HG03196 (cell line): ENCODE results near the gene DLGAP1.

ENCODE experiments used
- ATAC-seq: cut with Tn5 transposase; IDR thresholded peaks from one replicate; pipeline ENCODE4 v1.9.1; 2021; ENCODE audit not compliant: unreplicated experiment

DLGAP1 gene

DNA sequence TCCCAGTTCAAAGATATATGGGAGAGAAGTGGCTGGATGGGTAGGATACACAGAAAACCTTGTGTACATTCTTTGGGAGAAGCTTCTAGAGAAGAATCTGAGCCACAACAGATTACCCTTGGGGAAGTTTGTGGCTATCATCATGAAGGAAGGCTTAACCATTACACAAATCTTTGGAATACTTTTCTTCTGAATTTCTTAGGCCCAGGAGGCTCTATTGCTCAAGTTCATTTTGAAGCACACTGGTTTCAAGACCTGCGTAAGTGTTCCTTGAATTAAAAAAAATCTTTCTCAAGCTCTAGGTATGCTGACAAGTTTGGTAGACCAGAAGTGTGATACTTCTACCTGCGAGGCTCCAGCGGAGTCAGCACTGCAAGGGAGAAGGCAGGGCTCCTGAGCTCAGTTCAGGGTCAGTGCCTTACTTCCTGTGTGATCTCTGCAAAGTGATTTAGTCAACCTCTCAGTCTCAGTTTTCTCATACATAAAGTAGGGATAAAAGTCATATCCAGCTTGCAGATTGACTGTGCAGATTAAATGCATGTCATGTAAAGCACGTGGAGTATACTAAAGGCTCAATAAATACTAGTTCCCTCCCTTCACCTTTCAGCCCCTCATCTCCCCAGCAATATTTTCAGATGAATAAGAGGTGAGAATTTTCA lies 438.6 kb downstream of the DLGAP1 start:
- ATAC-seq, result no peak

DNA sequence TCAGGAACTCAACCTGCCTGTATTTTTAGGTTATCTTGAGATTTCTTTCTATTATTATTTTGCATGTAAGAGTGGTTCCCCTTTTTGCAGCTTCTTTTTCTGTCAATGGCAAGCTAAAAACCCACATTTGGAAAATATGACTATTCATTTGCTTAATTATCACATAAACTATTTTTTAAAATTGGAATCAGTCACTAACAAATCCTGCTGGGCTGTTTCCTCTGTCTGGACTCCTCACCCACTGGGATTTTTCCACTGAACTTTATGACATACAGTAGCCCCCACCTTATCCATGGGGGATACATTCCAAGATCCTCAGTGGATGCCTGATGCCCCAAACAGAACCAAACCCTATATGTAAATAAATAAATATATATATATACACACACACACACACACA lies 447.3 kb downstream of the DLGAP1 start:
- no peak for ATAC-seq

DNA sequence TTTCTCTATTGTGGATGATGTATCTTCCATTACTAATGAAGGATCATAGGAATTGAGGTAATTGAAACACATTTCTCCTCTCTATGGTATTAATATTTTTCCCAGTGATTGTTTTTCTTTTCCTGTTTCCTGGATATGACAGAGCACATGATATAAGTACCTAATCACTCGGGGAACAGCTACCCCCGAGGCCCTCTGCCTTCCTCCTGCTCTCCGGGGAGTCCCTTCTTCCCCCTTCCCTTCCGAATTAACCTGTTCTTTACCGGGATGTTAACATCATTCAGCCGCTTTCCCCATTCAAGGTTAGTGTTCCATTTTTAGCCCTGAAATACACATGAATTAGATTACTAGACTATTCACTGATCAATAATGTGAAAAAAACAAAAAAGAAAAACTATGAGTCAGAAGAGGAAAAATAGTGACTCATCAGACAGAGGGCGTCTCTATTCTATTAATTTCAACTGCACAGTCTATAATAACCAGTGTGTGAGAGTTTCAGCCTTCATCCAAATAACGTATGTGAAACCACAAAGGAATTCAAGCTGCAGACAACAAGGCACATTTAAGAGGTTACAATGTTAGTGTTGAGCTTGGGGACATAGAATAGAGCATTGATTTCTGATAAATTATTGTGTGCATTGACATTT lies 450.8 kb downstream of the DLGAP1 start:
- no peak for ATAC-seq

DNA sequence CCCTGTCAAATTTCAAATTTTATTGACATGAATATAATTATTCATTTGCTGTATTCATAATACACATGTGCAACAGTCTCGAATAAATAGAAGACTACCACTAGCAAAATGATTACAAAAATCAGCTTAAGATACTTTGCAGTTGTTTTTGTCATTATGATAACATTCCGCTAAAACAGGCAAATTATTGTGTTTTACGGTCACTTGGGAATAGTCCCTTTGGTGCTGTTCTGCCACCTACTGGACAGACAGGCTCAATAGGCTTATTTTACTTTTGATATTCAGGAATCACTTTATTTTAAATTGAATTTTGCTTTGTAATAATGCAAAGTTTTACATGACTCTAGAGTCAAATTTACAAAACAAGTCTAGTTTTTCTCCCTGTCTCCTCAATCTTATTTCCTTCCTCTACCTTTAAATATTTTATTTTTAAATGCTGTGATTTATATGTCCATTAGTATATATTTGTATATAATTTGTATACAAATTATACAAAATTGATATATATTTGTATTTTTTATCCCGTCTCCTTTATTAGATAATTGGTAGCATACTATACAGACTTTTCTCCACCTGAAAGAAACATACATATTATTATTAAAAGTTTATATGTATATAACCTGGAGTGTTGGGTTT lies 456.3 kb downstream of the DLGAP1 start:
- ATAC-seq, result no peak

DNA sequence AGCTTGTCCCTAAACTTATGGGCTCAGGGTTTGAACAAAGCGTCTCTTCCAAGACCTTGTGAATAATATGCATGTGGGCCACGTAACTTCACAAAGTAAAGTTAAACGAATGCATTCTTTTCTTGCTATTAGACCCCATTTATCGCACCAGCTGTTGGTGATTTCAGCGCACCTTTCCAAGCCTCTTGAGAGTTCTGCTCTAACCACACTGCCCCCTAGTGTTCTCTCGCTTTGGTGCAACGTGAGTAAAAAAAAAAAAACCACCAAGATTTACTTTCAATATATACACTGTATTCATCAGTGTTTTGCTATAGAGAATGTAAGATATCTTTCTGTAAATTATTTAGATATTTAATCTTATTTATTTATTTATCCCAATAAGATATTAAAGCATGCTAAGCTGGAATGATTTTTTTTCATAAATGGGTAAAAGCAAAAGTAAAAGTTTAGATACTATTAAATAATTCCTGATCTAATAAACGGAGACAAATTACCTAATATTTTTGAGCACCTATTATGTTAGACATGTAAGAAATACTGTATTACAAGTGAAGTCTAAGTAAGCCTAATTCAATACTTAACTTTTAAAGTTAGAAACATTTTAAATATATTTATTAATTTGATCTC lies 459.5 kb downstream of the DLGAP1 start:
- peak; percentile 73 for ATAC-seq

DNA sequence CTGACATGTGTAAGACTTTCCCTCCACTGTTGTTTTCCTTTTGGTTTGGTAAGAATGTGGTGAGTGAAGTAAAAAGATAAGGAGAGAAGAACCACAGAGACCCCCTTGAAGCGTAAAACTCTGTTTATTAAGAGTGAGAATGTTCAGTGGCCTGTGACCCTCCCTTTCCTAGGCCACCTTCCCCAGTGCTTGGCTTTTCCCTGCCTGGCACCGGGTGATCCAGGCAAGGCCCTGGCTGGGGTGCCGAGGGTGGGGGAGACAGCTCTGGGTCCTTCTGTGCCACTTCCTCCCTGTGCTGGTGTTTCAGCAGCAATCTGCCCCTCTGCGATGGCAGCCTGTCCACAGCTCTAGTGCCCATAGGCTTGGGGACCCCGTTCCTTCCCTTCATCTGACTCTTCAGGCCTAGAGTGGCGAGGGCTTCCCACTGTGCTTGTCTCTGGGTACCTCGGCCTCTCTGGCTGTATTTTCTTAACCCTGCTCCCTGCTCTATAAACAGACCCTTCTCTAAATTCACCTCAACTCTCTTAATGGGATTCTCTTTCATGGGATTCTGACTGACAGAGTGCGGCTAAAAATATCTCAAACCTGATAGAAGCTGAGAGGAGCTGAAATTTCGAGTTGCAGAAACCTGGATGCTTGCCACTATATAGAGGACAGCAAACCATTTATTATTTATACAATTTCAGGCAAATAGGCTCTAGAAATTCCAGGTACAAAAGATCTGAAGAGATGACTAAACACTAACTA lies 461.0 kb downstream of the DLGAP1 start:
- no peak for ATAC-seq

DNA sequence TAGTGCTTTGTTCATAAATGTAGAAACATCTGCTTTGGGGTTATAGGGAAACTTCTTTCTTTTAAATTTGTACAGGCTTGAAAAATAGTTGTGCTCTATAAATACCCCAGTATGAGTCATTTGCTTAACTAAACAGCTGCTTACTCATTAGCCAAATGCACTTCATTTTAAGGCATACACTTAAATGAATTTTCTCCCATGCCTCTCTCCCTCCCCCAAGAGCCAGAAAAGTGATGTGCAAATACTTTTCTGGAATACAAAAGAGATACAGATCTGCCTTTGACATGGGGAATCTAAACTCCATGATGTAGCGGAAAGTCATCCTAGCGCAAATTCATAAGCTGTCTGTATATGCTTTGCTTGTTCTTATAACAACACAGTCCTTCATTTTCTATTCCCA lies 469.4 kb downstream of the DLGAP1 start:
- ATAC-seq, result no peak

DNA sequence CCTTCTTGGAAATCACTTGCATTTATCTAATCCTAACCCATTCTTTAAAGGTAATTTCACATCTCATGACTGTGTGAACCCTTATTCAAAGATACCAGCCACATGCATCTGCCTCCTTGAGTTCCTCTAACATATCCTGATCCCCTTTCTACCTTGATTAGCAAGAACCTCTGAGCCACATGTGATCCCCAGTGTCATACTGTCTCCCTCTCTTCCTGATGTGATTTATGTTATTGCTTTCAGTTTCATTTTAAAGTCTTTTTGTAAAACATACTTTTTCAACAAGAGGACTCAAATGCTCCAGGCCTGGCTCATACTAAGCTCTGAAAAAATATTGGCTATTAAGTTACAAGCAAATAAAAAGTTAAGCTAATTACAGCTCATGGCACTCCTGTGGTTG lies 470.1 kb downstream of the DLGAP1 start:
- no peak for ATAC-seq

DNA sequence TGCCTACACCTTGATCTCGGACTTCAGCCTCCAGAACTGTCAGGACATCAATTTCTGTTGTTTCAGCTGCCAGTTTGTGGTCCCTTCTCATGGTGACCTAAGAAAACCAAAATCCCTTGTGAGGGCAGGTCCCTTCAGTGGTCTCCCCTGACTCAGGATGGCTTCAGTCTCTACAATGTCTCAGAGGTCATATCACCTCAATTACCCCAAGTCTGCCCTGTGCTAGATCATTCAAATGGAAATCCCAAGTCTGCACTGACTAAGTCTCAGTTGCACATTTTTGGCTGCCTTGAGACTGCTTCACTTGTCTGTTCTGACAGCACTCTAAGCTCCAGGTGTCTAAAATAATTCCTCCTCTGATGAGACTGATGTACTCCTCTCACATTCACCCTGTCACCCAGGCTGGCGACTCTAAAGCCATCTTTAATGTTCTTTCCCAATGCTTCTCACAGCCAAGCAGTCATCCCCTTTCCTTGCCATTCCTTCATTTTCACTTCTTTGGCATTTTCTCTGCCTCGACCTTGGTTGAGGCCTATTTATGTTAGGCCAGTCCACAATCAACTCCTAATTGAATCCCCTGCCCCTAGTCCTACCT lies 470.8 kb downstream of the DLGAP1 start:
- no peak for ATAC-seq

DNA sequence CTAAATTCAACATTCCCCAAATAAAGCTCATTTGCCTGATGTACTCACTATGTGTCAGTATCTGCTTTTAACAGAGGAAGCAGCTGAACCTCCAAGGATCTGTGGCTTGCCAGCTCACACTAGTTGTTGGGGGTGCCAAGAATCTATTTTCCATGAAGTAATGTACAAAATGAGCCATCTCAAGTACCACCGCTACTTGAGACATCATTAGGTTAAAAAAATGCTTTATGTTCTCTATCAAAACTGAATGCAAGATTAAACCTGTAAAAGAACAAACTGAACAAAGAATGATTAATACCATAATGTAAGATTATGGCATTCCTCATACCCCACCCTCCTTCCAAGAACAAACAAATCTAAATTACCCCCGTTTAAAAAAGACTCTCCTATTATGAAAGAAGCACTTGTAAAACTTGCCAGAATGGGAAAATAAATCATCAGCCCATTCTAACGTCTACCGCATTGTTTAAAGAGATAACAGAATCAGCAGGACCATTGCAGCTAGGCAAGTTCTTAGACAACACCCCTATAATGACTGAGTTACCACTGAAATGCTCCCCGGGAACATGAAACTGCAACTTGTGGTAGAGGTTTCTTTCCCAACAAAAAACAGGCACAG lies 471.6 kb downstream of the DLGAP1 start:
- no peak for ATAC-seq

DNA sequence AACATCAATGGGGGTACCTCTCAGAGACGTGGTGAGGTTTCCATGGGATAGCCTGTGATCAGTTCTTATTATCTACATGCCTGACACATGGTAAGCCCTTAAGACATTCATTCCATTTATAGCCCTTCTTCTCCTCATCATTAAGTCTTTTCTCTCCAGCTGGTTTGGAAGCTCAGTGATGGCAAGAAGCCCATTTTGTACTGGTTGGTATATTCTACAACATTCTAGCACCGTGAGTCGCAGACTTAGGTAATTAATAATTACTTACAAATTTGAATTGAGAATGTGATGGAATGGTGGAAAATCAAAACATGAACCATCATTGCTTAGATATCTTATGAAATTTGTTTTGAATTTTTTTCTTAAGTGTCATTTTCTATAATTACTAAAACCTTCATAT lies 472.6 kb downstream of the DLGAP1 start:
- no peak for ATAC-seq

DNA sequence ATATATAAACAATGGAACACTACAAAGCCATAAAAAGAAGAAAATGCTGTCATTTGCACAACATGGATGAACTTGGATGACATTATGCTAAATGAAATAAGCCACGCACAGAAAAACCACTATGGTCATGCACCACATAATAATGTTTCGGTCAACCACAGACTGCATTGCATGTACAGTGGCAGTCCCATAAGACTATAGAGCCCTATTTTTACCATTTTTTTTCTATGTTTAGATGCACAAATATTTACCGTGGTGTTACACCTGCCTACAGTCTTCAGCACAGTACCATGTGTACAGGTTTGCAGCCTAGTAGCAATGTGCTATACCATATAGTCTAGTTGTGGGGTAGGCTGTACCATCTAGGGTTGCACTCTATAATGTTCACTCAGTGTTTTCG lies 476.1 kb downstream of the DLGAP1 start:
- no peak for ATAC-seq

DNA sequence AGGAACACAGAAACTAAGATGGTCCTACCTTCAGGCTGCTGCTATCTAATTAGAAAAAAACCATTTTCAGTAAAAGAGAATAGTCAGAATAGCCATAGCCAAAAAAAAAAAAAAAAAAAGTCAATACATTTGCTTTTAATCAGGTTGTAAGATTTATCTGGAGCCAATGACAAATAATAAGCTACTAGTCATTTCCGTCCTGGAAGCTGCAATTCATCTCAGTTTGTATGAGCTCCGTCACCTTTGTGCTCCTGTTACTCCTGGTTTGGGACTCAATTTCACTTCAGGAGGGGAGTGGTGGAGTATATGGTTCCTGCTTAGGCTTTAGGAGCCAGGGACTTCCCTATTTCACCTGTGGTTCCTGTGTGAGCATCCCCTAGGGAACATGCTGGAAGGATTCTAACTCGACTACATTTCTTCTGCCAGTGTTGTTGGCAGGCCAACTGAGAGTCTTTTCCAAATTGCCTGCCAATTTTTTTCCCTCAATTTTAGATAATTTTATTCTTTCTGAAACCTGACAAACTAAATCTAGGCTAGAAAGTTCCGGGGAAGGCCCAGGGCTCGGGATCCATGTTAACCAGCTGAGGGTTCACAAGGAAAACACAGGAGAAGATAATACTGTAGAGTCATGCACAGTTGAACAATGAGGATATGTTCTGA lies 481.8 kb downstream of the DLGAP1 start:
- no peak for ATAC-seq

DNA sequence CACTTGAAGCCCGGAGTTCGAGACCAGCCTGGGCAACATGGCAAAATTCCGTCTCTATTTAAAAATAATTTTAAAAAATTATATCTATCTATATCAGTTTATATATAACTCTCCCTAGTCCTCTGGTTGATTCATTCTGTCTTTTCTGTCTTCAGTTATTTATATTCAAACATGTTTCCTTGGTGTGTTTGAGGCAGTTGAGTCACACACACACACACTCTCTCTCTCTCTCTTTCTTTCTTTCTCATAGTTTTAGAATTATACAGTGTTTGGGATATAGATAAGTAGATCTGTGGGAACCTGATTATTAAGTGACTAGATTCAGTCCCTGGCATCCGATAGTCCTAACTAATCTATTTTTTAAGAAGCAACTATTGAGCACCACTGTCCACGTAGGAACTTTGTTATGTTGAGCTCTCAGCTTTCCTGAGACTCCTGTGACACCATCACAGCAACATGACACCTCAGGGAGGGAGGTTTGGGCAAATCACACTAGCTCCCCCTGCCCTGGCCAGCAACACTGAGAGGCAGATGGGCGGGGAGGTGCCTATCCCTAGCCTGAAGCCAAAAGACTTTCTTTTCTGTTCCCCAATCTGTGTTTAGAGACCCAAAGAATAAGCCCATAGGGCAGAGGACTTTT lies 482.7 kb downstream of the DLGAP1 start:
- ATAC-seq, result no peak

DNA sequence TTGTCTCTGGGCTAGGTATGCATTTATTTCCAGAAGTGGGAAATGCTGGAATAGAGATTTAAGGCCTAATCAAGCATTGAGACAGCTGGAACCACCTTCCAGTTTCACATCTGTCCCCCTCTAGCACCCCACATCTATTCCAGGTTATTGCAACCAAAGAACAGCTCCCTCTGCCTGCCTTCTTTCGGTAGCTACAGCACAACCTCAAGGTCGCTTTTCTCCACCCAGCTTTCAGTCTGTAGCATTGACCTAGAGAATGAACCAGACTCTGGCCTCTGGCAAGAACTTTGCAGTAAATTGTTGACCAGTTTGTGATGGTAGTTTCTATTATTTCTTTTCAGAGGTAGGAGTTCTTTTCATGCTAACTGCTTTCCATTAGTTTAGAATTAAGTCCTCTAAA lies 484.2 kb downstream of the DLGAP1 start:
- no peak for ATAC-seq

DNA sequence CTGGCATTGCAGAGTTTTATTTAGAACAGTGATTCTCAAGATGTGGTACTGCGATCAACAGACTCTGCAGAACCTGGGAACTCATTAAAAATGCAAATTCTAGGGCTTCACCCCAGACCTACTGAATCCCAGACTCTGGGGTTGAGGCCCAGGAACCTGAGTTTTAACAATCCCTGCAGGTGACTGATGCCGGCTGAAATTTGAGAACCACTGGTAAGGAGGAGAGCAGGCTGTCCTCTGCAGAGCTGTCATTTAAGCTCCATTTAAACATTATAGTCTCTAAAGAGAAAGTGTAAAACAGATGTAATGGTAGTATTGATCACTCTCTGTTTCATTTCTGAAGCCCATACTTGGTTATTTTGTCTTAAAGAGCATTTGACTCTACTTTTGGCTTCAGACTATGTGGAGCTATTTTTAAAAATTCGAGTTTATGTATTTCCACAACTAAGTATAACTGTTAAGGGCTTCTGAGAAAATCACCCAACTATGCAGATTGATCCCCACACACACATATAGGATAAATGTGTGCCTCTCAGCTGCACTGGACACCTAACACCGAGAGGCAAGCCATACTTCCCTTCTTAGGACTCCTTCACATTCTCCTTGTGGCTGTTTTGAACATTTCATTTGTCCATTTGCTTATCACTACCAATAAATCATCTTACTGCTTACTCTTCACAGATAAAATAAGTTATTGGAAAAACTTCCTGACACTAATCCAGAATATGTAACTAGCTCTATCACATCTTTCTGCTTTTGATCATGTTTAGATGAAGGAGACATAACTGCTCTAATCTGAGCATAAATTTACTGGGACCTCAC lies 487.5 kb downstream of the DLGAP1 start:
- ATAC-seq, result no peak

DNA sequence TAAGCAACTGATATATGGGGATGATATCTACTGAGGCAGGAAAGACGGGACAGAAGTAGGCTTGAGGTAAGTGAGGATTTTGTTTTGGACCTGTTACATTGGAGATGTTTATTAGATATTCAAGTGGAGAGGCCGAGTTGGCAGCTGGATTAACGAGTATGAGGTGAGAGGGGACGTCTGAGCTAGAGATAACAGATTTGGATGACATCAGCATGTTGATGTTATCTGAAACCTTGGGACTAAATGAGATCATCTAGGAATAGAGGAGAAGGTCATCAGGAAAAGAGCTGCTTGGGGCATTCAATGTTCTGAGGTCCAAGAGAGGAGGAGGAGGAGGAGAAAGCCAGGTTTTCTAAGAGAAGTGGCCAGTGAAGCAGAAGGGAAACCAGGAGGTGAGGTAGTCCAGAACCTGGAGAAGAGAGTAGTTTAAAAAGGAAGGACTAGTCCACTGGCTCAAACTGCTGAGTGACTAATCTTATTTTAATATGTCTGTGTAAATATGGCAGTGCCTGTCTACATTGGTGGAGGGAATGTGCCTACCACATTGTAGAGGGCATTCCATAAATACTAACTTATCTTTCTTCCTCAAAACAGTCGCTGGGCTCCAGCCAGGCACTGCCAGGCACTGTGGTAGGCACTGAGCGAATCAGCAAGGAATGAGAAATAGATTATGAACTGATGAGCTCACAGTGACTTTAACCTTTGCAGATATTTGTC lies 488.3 kb downstream of the DLGAP1 start:
- no peak for ATAC-seq

DNA sequence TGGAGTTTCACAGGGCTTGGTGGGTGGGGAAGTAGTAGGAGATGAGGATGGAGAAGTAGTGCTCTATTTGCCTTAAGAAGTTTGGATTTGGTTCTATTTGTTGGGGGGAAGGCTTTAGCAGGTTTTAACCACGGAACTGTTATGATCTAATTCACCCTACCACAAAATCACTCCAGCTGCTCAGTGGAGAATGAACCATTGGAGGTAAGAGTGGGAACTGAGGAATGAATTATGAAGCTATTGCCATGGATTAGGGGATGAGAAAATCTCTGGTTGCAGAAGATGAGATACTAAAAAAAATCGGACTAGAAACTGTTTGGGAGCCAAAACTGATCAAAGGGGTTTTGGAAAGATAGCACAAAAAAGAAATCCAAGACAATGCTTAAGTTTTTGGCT lies 488.9 kb downstream of the DLGAP1 start:
- ATAC-seq, result no peak
